GM08714 (cell line): ENCODE measurements around the gene STARD8.

Experiments used
- H3K4me3 ChIP-seq: fragments of 200-500 bp; sonication (Bioruptor generic); 2 replicates; pipeline ENCODE4 v1.5.1; 2014; ENCODE audit warnings: mild to moderate bottlenecking, low read length, inconsistent platforms
- ZNF274 ChIP-seq: IDR thresholded peaks from 2 replicates; pipeline ENCODE4 v1.6.1; 2012; ENCODE audit warnings: mild to moderate bottlenecking, low read depth, low read length

STARD8 gene

DNA sequence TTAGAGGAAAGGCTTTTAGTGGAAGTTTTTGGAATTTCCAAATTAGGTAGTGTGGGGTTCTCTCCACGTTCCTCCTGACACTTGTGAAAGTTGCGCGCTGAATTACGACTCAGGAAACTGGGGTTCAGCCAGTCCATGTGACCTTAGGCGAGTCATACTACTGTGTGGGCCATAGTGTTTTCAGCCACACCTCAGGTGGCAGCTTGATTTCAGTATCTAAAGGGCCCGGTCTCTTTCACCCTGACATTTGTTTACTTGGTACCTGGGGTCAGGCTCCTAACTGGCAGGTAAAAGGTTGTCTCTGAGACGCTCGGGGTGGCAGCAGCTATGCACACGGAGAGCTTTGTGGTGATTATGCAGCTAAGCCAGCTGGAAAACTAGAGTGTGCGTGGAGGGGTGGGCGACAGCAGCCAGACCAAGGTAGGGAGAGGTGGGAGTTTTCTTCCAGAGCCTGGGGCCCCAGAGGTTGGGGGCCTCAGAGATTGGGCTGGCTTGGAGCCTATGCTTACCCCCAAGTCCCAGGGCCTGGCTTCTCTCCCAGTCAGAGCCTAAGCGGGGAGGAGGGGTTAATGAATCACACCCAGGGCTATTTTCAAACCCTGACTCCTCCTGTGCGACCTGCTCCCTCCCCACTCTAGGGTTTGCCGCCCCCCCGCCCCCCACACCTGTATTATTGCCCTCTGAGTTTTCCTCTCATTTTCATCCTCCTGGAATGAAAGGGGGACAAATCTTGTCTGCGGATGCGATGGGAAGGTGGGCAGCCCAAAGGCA, 47.2 kb downstream of the STARD8 start:
- TF ChIP-seq ZNF274, result no peak
- no peak overlapping the region for H3K4me3 ChIP-seq

- TF ChIP-seq ZNF274, result no peak
- no peak overlapping the region for H3K4me3 ChIP-seq
These were observed 47.9 kb downstream of the STARD8 start for GRCh38 chrX:68695206-68695845.

DNA sequence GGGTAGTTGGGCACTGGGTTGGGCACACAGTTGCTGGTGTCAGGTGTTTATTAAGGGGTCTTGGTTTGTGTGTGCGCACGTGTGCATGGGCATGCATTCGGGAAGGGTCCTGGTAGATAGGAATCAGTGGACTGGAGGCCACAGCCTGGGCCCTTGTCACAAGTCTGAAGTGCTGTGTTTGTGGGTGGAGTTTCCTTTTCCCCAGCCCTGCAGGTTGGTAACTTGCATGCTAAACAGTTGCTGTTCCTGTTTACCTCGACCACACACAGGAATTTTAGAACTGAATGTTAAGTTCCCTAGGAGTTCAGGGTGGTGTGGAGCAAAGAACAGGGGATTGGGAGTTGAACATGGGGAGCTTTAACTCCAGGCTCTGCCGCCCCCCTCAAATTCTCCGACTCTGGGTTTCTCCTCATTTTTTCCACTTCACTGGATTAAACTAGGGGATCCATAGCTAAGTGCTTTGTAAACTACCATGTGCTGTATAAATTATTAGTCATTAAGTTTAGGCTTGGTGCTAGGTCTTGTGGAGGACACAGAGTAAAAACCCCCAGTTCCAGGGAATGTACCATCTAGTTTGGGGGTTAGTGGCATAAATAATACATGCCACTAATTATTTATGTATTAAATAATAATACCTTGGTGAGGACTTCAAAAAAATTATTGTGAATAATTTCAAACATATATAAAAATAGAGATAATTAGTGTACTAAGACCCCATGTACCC, 49.0 kb downstream of the STARD8 start:
- no peak overlapping the region for H3K4me3 ChIP-seq
- no peak for TF ChIP-seq ZNF274

DNA sequence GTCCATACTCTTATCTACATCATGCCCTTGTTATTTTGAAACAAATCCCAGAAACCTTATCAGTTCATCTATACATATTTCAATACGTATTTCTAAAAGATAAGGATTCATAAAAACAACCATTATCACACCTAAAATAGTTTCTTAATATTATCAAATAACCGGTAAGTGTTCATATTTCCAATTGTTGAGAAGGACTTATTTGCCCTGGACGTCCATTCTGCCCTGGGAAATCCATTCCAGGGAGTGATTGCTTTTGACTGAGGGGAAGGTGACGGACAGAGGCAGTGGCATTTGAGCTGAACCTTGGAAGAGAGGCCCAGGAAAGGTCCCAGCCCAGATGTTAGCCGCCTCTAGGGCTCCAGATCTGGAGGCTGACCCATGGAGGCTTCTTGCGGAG, 49.6 kb downstream of the STARD8 start:
- no peak overlapping the region for H3K4me3 ChIP-seq
- TF ChIP-seq ZNF274, result no peak

- no peak overlapping the region for H3K4me3 ChIP-seq
- TF ChIP-seq ZNF274, result no peak
These were observed 50.1 kb downstream of the STARD8 start for GRCh38 chrX:68697465-68698125.

DNA sequence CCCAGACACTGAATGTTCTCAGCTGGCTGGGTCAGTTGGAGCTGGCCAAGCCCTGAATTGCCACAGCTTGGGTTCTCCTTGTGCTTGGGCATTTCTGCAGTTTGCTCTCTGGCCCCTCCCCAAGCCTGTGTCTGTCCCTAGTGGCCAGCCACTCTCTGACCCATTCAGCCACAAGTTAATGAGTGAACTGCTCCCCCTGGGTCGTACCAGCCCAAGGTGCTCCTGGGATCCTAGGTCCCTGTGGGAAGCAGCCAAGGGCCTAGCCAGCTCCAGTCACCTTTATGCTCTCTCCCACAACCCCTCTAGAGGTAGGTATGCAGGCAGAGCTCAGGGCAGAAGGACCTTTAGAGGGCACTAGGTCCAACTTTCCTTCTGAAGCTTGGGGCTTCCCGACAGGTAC, 51.5 kb downstream of the STARD8 start:
- H3K4me3 ChIP-seq, result no peak overlapping the region
- TF ChIP-seq ZNF274, result no peak

DNA sequence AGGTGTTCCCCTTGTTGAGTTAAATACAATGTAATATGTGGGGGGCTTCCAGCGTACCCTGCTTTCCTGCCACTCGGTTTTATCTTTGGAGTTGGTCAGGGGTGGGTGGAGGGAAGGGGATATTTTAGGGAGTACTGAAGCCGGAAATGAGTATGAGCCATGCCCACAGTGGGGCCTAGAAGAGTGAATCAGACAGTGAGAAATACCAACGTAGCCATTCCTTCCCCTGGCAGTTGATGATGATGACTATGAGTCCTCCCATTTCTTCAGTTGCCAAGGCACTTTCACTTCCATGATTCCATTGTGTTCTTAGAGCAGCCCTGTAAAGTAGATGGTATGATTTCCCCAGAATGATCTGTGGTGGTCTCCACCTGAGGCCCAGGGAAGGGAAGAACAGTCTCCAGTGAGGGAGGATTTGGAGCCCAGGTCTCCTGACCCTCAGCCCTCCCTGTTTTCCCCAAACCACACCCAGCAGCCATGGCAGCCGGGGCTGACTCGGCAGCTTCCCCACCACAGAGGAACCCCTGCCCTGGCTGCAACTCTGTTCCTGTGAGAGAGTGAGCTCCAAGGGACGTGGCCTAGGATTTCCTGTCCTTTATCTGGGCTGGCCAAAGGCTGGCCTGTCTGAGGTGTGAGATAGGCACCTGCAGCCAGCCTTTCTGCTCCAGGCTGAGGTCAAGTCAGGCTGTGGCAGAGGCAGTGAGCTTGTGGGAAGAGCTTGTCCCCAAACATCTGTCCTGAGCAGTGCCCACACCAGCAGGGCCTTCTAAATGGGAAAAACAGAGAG, 52.7 kb downstream of the STARD8 start:
- TF ChIP-seq ZNF274, result no peak
- no peak overlapping the region for H3K4me3 ChIP-seq

DNA sequence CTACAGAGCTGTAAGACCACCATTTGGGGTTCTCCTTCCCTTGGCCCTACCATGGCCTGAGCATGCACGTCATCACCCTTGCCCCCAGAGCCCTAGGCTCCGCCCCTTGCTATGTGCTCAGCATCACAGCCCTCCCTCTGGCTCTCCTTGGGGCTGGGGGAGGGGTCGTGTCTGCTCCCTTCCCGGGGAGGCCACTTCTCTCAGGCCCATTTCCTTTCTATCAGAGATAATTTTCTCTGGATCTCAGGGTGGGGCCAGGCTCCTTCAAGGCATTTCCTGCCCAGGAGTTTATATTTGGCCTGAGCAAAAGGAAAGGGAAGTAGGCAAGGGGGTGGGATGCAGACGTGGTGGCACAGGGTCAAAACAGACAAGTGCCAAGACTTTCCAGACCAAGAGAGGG, 55.9 kb downstream of the STARD8 start:
- no peak overlapping the region for H3K4me3 ChIP-seq
- TF ChIP-seq ZNF274, result no peak

GRCh38 chrX:68703846-68704245, 56.4 kb downstream of the STARD8 start:
- no peak overlapping the region for H3K4me3 ChIP-seq
- TF ChIP-seq ZNF274, result no peak

- TF ChIP-seq ZNF274, result no peak
These were observed 58.5 kb downstream of the STARD8 start for GRCh38 chrX:68705986-68706385.

GRCh38 chrX:68708503-68709290, 61.2 kb downstream of the STARD8 start:
- no peak for TF ChIP-seq ZNF274

More at GRCh38 chrX:68705986-68706385, 58.5 kb downstream of the STARD8 start:
- H3K4me3 ChIP-seq, result no peak overlapping the region

GRCh38 chrX:68710870-68711576, 63.6 kb downstream of the STARD8 start:
- TF ChIP-seq ZNF274, result no peak
- H3K4me3 ChIP-seq, result no peak overlapping the region

More at GRCh38 chrX:68708503-68709290, 61.2 kb downstream of the STARD8 start:
- H3K4me3 ChIP-seq, result no peak overlapping the region
